GM12892 (cell line): Measurements from ENCODE around the gene PSMF1.

Experiments used
- POLR2A ChIP-seq: IDR thresholded peaks from 2 replicates; pipeline ENCODE4 v1.6.1; 2011; ENCODE audit warnings: low read depth, low read length, control low read depth
- POLR2AphosphoS5 ChIP-seq: IDR thresholded peaks from 2 replicates; pipeline ENCODE4 v1.6.1; 2011; ENCODE audit warnings: low read depth, low read length, control low read depth

- TF ChIP-seq POLR2AphosphoS5, result no peak
- TF ChIP-seq POLR2A, result no peak
Observed at GRCh38 chr20:1105599-1106194, 12.7 kb upstream of the PSMF1 start.
